SK-N-MC (cell line): ENCODE data around the gene TPM1.

Source experiments
- EZH2 ChIP-seq: fragments of 200-600 bp; sonication (generic); IDR thresholded peaks from one replicate; pipeline ENCODE4 v1.6.1; 2017; ENCODE audit warnings: antibody characterized with exemption
- FOXP2 ChIP-seq: optimal IDR thresholded peaks from 2 replicates; pipeline ENCODE3; 2011; ENCODE audit warnings: mild to moderate bottlenecking, moderate library complexity; ENCODE audit not compliant: insufficient read depth; ENCODE audit errors: extremely low read length, control extremely low read depth
- POLR2AphosphoS5 ChIP-seq: IDR thresholded peaks from 2 replicates; pipeline ENCODE4 v1.6.1; 2012; ENCODE audit warnings: mild to moderate bottlenecking, low read depth, low read length, borderline replicate concordance

GRCh38 chr15:63013052-63013808, 29.3 kb upstream of the TPM1 start:
- no peak for TF ChIP-seq EZH2
- no peak for TF ChIP-seq POLR2AphosphoS5
- no peak for TF ChIP-seq FOXP2
